CD14-positive monocyte (primary cell): ENCODE measurements around the gene CKMT2. TPM values are rescaled to one million over a fixed set of nuclear protein-coding genes. Genes with fewer than 3 reads are reported as not detected.

Experiments
- DNase-seq, 3 donors: peaks; one replicate each; pipeline ENCODE4 v3.0.0-alpha.2; 2011 to 2022
- H2AFZ ChIP-seq: 2 replicates; pipeline ENCODE4 v1.6.0; 2012; ENCODE audit warnings: mild to moderate bottlenecking, low read depth, low read length, inconsistent platforms; ENCODE audit not compliant: insufficient read depth, poor library complexity, severe bottlenecking
- H3K27ac ChIP-seq, 2 donors: 1 replicate in 1 of 2; 2 replicates in 1 of 2; pipeline ENCODE4 v1.5.1; 2012 to 2013; ENCODE audit warnings: low read length in 2 of 2, control low read depth in 1 of 2, inconsistent platforms in 1 of 2, low read depth in 1 of 2, mild to moderate bottlenecking in 1 of 2
- H3K27me3 ChIP-seq, 2 donors: one replicate each; pipeline versions ENCODE4 v1.6.0 to v1.6.1; 2011 to 2013; ENCODE audit warnings: low read length in 2 of 2; ENCODE audit not compliant: control insufficient read depth in 2 of 2, insufficient read depth in 2 of 2
- H3K36me3 ChIP-seq, 2 donors: replicated peaks in 1 of 2; 1 replicate in 1 of 2; 2 replicates in 1 of 2; pipeline versions ENCODE4 v1.5.1 to v1.6.1; 2012 to 2013; ENCODE audit warnings: low read length in 2 of 2, control low read depth in 1 of 2, inconsistent platforms in 1 of 2, mild to moderate bottlenecking in 1 of 2; ENCODE audit not compliant: insufficient read depth in 2 of 2, control insufficient read depth in 1 of 2
- H3K4me1 ChIP-seq, 2 donors: 1 replicate in 1 of 2; 2 replicates in 1 of 2; pipeline versions ENCODE4 v1.5.1 to v1.6.1; 2012 to 2013; ENCODE audit warnings: low read length in 2 of 2, control low read depth in 1 of 2, inconsistent platforms in 1 of 2, mild to moderate bottlenecking in 1 of 2, moderate library complexity in 1 of 2; ENCODE audit not compliant: insufficient read depth in 2 of 2, control insufficient read depth in 1 of 2
- H3K4me2 ChIP-seq: replicated peaks from 2 replicates; pipeline ENCODE3; 2012; ENCODE audit warnings: low read length, moderate library complexity, mild to moderate bottlenecking; ENCODE audit not compliant: poor library complexity, severe bottlenecking; ENCODE audit errors: extremely low read depth
- H3K4me3 ChIP-seq, 3 experiments: fragments of 200-600 bp in 1 of 3; sonication (generic) in 1 of 3; replicated peaks in 1 of 3; 1 replicate in 2 of 3; 2 replicates in 1 of 3; pipeline ENCODE4 v1.5.1; 2011 to 2013; ENCODE audit warnings: low read length in 3 of 3, mild to moderate bottlenecking in 3 of 3, control low read depth in 2 of 3, low read depth in 2 of 3, inconsistent platforms in 1 of 3, moderate library complexity in 1 of 3
- H3K79me2 ChIP-seq: 2 replicates; pipeline ENCODE4 v1.6.0; 2012; ENCODE audit warnings: mild to moderate bottlenecking, control low read depth, inconsistent platforms, low read length, moderate library complexity; ENCODE audit not compliant: insufficient read depth
- H3K9ac ChIP-seq: 2 replicates; pipeline ENCODE4 v1.6.0; 2017; ENCODE audit warnings: low read length, mild to moderate bottlenecking; ENCODE audit not compliant: insufficient read depth, poor library complexity, severe bottlenecking
- H3K9me3 ChIP-seq, 2 donors: replicated peaks in 1 of 2; 1 replicate in 1 of 2; 2 replicates in 1 of 2; pipeline versions ENCODE4 v1.5.1 to v1.6.1; 2012 to 2013; ENCODE audit warnings: low read length in 2 of 2, control low read depth in 1 of 2; ENCODE audit not compliant: control insufficient read depth in 1 of 2, insufficient read depth in 1 of 2
- H4K20me1 ChIP-seq: 2 replicates; pipeline ENCODE4 v1.6.0; 2012; ENCODE audit warnings: mild to moderate bottlenecking, low read length, control low read depth, moderate library complexity; ENCODE audit not compliant: insufficient read depth
- H3K27ac Mint-ChIP-seq, 7 donors: one replicate each; pipeline ENCODE4 v1.8.0; 2020; ENCODE audit warnings: mild to moderate bottlenecking in 7 of 7, mixed read lengths in 7 of 7, moderate library complexity in 6 of 7, inconsistent platforms in 2 of 7
- H3K27me3 Mint-ChIP-seq, 3 donors: one replicate each; pipeline ENCODE4 v1.8.0; 2021 to 2022; ENCODE audit warnings: low read depth in 3 of 3, mild to moderate bottlenecking in 3 of 3, mixed read lengths in 3 of 3, moderate library complexity in 3 of 3, inconsistent platforms in 1 of 3
- H3K36me3 Mint-ChIP-seq, 2 donors: one replicate each; pipeline ENCODE4 v1.8.0; 2020; ENCODE audit warnings: mixed read lengths in 2 of 2, inconsistent platforms in 1 of 2, mild to moderate bottlenecking in 1 of 2
- H3K4me1 Mint-ChIP-seq: one replicate; pipeline ENCODE4 v1.8.0; 2020; ENCODE audit warnings: mild to moderate bottlenecking, mixed read lengths
- H3K4me3 Mint-ChIP-seq, 2 donors: one replicate each; pipeline ENCODE4 v1.8.0; 2020; ENCODE audit warnings: mild to moderate bottlenecking in 2 of 2, mixed read lengths in 2 of 2, moderate library complexity in 1 of 2
- H3K9me3 Mint-ChIP-seq, 7 donors: one replicate each; pipeline ENCODE4 v1.8.0; 2020 to 2022; ENCODE audit warnings: mixed read lengths in 7 of 7, mild to moderate bottlenecking in 6 of 7, moderate library complexity in 6 of 7, inconsistent platforms in 2 of 7
- WGBS: methylation state at CpG from one replicate; pipeline ENCODE4 v1.1.5; 2013; ENCODE audit warnings: missing lambda C conversion rate; ENCODE audit not compliant: insufficient coverage; 5-methylcytosine and 5-hydroxymethylcytosine counted together
- intact Hi-C, 2 donors: fragments of 100-400 bp; cut with micrococcal nuclease; formaldehyde crosslinking; loops; one replicate each; pipeline versions ENCODE4 v1.15.0 to v1.15.1; 2023
- polyA plus RNA-seq, 3 donors: library from polyadenylated mRNA; depleted of rRNA in 1 of 3; unstranded in 2 of 3; stranded (reverse) in 1 of 3; fragments of 300-500 nt in 2 of 3; fragments of >200 nt in 1 of 3; fragmentation: Illumina TruSeq in 2 of 3; gene quantifications; 1 replicate in 2 of 3; 2 replicates in 1 of 3; pipeline ENCODE4 v1.2.3, GENCODE V29; 2012 to 2021
- TF ChIP-seq, protein P1 (sequence below): fragments of 200-600 bp; IDR thresholded peaks from one replicate; pipeline ENCODE4 v1.8.0; 2022; ENCODE audit warnings: antibody characterized with exemption, mild to moderate bottlenecking

Gene CKMT2
- polyA plus RNA-seq, 3 donors, result not detected

DNA sequence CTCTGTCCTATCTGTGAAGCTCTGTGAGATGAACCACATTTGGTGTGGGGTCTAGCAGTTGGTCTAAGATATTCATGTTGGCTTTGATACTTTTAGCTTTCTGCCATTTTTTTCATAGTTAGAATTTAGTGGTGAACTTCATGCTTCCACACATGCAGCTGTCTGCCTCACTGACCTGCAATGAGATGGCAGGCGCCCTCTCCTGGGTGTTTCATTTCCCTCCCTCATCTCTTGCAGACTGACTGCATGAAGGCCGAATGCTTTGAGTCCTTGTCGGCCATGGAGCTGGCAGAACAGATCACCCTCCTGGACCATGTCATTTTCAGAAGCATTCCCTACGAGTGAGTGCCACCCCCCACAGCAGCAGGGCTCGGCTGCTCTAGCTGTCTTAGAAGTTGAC is 26.1 kb upstream of the CKMT2 start:
- H3K9me3 ChIP-seq, result no peaks in the 10 kb centered on the region
- no peak overlapping the region for H3K9ac ChIP-seq
- no peak overlapping the region for H3K4me3 Mint-ChIP-seq
- no peaks in the 10 kb centered on the region for H3K4me1 ChIP-seq
- no peaks in the 10 kb centered on the region for H3K36me3 ChIP-seq
- WGBS, result 100% methylated on average over 3 of the region's 5 CpGs
- H3K79me2 ChIP-seq, result no peaks in the 10 kb centered on the region
- intact Hi-C loops, result no loop called here
- H3K4me1 Mint-ChIP-seq, result no peaks in the 10 kb centered on the region
- no peak for DNase-seq
- no peaks in the 10 kb centered on the region for H3K9me3 Mint-ChIP-seq
- no peak overlapping the region for H3K27ac Mint-ChIP-seq
- no peaks in the 10 kb centered on the region for H3K36me3 Mint-ChIP-seq
- H3K27me3 Mint-ChIP-seq, result peaks cover 0 to 2% (median 2%) of the 10 kb centered on the region in 3 donors
- no peaks in the 10 kb centered on the region for H4K20me1 ChIP-seq
- no peak overlapping the region for H3K4me2 ChIP-seq
- no peak overlapping the region for H3K27ac ChIP-seq
- H3K4me3 ChIP-seq, result no peak overlapping the region
- H2AFZ ChIP-seq, result no peak overlapping the region
- TF ChIP-seq, protein P1, sequence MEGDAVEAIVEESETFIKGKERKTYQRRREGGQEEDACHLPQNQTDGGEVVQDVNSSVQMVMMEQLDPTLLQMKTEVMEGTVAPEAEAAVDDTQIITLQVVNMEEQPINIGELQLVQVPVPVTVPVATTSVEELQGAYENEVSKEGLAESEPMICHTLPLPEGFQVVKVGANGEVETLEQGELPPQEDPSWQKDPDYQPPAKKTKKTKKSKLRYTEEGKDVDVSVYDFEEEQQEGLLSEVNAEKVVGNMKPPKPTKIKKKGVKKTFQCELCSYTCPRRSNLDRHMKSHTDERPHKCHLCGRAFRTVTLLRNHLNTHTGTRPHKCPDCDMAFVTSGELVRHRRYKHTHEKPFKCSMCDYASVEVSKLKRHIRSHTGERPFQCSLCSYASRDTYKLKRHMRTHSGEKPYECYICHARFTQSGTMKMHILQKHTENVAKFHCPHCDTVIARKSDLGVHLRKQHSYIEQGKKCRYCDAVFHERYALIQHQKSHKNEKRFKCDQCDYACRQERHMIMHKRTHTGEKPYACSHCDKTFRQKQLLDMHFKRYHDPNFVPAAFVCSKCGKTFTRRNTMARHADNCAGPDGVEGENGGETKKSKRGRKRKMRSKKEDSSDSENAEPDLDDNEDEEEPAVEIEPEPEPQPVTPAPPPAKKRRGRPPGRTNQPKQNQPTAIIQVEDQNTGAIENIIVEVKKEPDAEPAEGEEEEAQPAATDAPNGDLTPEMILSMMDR, result no peak
- no peaks in the 10 kb centered on the region for H3K27me3 ChIP-seq

DNA sequence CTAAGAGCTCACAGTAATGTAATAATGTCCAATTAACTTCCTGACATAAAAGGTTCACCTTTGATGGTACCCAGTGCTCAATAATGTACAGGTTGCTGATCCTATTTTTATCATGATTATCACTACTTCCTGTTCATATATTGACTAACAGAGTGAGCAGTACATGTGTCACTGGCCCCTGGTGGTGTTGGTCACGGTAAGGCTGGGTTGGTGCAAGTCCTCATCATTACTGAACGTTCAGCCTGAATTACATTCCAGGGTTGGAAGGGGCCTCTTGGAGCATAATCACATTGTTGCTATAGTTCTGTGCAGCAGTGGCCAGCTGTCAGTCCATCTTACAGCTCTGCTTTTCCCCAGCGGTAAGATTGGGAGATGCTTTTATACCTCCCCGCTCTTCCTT is 24.2 kb upstream of the CKMT2 start:
- peaks cover 0 to 2% (median 2%) of the 10 kb centered on the region in 3 donors for H3K27me3 Mint-ChIP-seq
- intact Hi-C loops, result no loop called here
- WGBS, result 83% methylated on average over 1 of the region's 4 CpGs
- H3K9ac ChIP-seq, result no peak overlapping the region
- H2AFZ ChIP-seq, result no peak overlapping the region
- no peaks in the 10 kb centered on the region for H3K79me2 ChIP-seq
- no peak overlapping the region for H3K27ac Mint-ChIP-seq
- H4K20me1 ChIP-seq, result no peaks in the 10 kb centered on the region
- no peaks in the 10 kb centered on the region for H3K4me1 ChIP-seq
- H3K36me3 Mint-ChIP-seq, result no peaks in the 10 kb centered on the region
- H3K27ac ChIP-seq, result no peak overlapping the region
- no peak overlapping the region for H3K4me2 ChIP-seq
- H3K9me3 ChIP-seq, result no peaks in the 10 kb centered on the region
- H3K27me3 ChIP-seq, result no peaks in the 10 kb centered on the region
- no peak overlapping the region for H3K4me3 Mint-ChIP-seq
- H3K4me3 ChIP-seq, result no peak overlapping the region
- no peaks in the 10 kb centered on the region for H3K9me3 Mint-ChIP-seq
- DNase-seq, result no peak
- TF ChIP-seq, protein P1, result no peak
- H3K4me1 Mint-ChIP-seq, result no peaks in the 10 kb centered on the region
- no peaks in the 10 kb centered on the region for H3K36me3 ChIP-seq
